WTC11 (cell line): ENCODE results near the gene IKZF2. TPM values are rescaled to one million over a fixed set of nuclear protein-coding genes. Genes with fewer than 3 reads are reported as not detected.
"Not testable (repeated sequence)": the region's sequence is repeated elsewhere in the genome, so short reads cannot be mapped to it uniquely, and the experiment has no call there.

Source experiments
- ATAC-seq: fragments of 200-7000 bp; cut with Tn5 transposase; 2 replicates; pipeline ENCODE4 v1.10.0; 2021; ENCODE audit warnings: mild to moderate bottlenecking, moderate library complexity
- CTCF ChIA-PET: fragments of 300-600 bp; sonication (Branson Sonifier 250); formaldehyde crosslinking; loops from one replicate; lab custom pipeline; 2021; ENCODE audit warnings: antibody characterized with exemption; lab: Charles Lee
- POLR2A ChIA-PET: fragments of 350-600 bp; sonication (Branson Sonifier 250); formaldehyde crosslinking; loops from one replicate; lab custom pipeline; 2021; ENCODE audit warnings: antibody characterized with exemption; lab: Charles Lee
- DNase-seq: peaks from one replicate; pipeline ENCODE4 v3.0.0; 2021; ENCODE audit warnings: low spot score
- H3K27ac Mint-ChIP-seq: 2 replicates; pipeline ENCODE4 v1.8.0; 2021; ENCODE audit warnings: mixed read lengths
- H3K27me3 Mint-ChIP-seq: 2 replicates; pipeline ENCODE4 v1.8.0; 2021; ENCODE audit warnings: low read depth, mild to moderate bottlenecking, moderate library complexity, mixed read lengths
- H3K36me3 Mint-ChIP-seq: 2 replicates; pipeline ENCODE4 v1.8.0; 2021; ENCODE audit warnings: mixed read lengths
- H3K4me1 Mint-ChIP-seq: 2 replicates; pipeline ENCODE4 v1.8.0; 2022; ENCODE audit warnings: mixed read lengths
- H3K4me3 Mint-ChIP-seq: 2 replicates; pipeline ENCODE4 v1.8.0; 2021; ENCODE audit warnings: mild to moderate bottlenecking, moderate library complexity, mixed read lengths
- H3K9me3 Mint-ChIP-seq: 2 replicates; pipeline ENCODE4 v1.8.0; 2021; ENCODE audit warnings: mixed read lengths
- AR ChIP-seq: fragments of 250-450 bp; sonication (Bioruptor Pico); IDR thresholded peaks from 2 replicates; pipeline ENCODE4 v1.9.0; 2021; ENCODE audit warnings: mild to moderate bottlenecking
- CREM ChIP-seq: sonication (generic); formaldehyde crosslinking; IDR thresholded peaks from 2 replicates; pipeline ENCODE4 v1.8.1; 2022; ENCODE audit warnings: mild to moderate bottlenecking, missing genetic modification reagents, moderate library complexity
- ELF4 ChIP-seq: sonication (generic); formaldehyde crosslinking; IDR thresholded peaks from 2 replicates; pipeline ENCODE4 v1.8.1; 2022; ENCODE audit warnings: low read depth, mild to moderate bottlenecking, moderate library complexity, missing genetic modification reagents
- ESRRA ChIP-seq: sonication (generic); formaldehyde crosslinking; IDR thresholded peaks from 2 replicates; pipeline ENCODE4 v1.8.1; 2022; ENCODE audit warnings: mild to moderate bottlenecking, missing genetic modification reagents, borderline replicate concordance
- FOXK1 ChIP-seq: sonication (generic); formaldehyde crosslinking; IDR thresholded peaks from 2 replicates; pipeline ENCODE4 v1.8.0; 2022; ENCODE audit warnings: mild to moderate bottlenecking, moderate library complexity, missing genetic modification reagents
- FOXP4 ChIP-seq: sonication (generic); formaldehyde crosslinking; IDR thresholded peaks from 2 replicates; pipeline ENCODE4 v1.8.0; 2022; ENCODE audit warnings: mild to moderate bottlenecking, missing genetic modification reagents
- IRF1 ChIP-seq: sonication (generic); formaldehyde crosslinking; IDR thresholded peaks from 2 replicates; pipeline ENCODE4 v1.8.0; 2023; ENCODE audit warnings: missing genetic modification reagents
- JAZF1 ChIP-seq: fragments of 250-450 bp; sonication (Bioruptor Pico); IDR thresholded peaks from 2 replicates; pipeline ENCODE4 v1.9.0; 2021; ENCODE audit warnings: moderate library complexity, mild to moderate bottlenecking, inconsistent platforms
- MYBL2 ChIP-seq: sonication (generic); formaldehyde crosslinking; IDR thresholded peaks from 2 replicates; pipeline ENCODE4 v1.8.1; 2023; ENCODE audit warnings: mild to moderate bottlenecking, moderate library complexity, missing genetic modification reagents
- NFATC4 ChIP-seq: fragments of 250-450 bp; sonication (Bioruptor Pico); IDR thresholded peaks from 2 replicates; pipeline ENCODE4 v1.9.0; 2021; ENCODE audit warnings: mild to moderate bottlenecking
- NFYB ChIP-seq: sonication (generic); formaldehyde crosslinking; conservative IDR thresholded peaks from 2 replicates; pipeline ENCODE4 v1.8.0; 2022; ENCODE audit warnings: low read depth, missing genetic modification reagents
- NR3C1 ChIP-seq: sonication (generic); formaldehyde crosslinking; conservative IDR thresholded peaks from 2 replicates; pipeline ENCODE4 v1.8.1; 2023; ENCODE audit warnings: low read depth, mild to moderate bottlenecking, missing genetic modification reagents
- PRRX2 ChIP-seq: fragments of 250-450 bp; sonication (Bioruptor Pico); IDR thresholded peaks from 2 replicates; pipeline ENCODE4 v1.8.0; 2021; ENCODE audit warnings: mild to moderate bottlenecking
- SMAD4 ChIP-seq: sonication (generic); formaldehyde crosslinking; IDR thresholded peaks from 2 replicates; pipeline ENCODE4 v1.8.0; 2022; ENCODE audit warnings: mild to moderate bottlenecking, missing genetic modification reagents
- USF1 ChIP-seq: sonication (generic); formaldehyde crosslinking; IDR thresholded peaks from 2 replicates; pipeline ENCODE4 v1.8.0; 2022; ENCODE audit warnings: mild to moderate bottlenecking, missing genetic modification reagents
- USF2 ChIP-seq: sonication (generic); formaldehyde crosslinking; IDR thresholded peaks from 2 replicates; pipeline ENCODE4 v1.8.1; 2023; ENCODE audit warnings: mild to moderate bottlenecking, missing genetic modification reagents, moderate library complexity
- ZNF138 ChIP-seq: sonication (generic); formaldehyde crosslinking; conservative IDR thresholded peaks from 2 replicates; pipeline ENCODE4 v1.8.1; 2022; ENCODE audit warnings: mild to moderate bottlenecking, moderate library complexity, missing genetic modification reagents
- ZNF317 ChIP-seq: sonication (generic); formaldehyde crosslinking; IDR thresholded peaks from 2 replicates; pipeline ENCODE4 v1.8.1; 2023; ENCODE audit warnings: low read depth, mild to moderate bottlenecking, moderate library complexity, missing genetic modification reagents, borderline replicate concordance
- ZNF396 ChIP-seq: fragments of 250-450 bp; sonication (Bioruptor Pico); IDR thresholded peaks from 2 replicates; pipeline ENCODE4 v1.8.0; 2021; ENCODE audit warnings: mild to moderate bottlenecking, moderate library complexity, borderline replicate concordance
- ZNF671 ChIP-seq: fragments of 250-450 bp; sonication (Bioruptor Pico); IDR thresholded peaks from 2 replicates; pipeline ENCODE4 v1.8.0; 2021; ENCODE audit warnings: mild to moderate bottlenecking
- total RNA-seq: library from RNA; stranded (reverse); gene quantifications from 3 replicates; pipeline ENCODE4 v1.2.3, GENCODE V29; 2021

IKZF2 gene
- total RNA-seq, 1 experiment from 2014 or later = 4.2 TPM

- no peaks in the 10 kb centered on the region; the same call in 1 of the 2 replicates for H3K4me1 Mint-ChIP-seq
- no peak overlapping the region for H3K4me3 Mint-ChIP-seq
- H3K9me3 Mint-ChIP-seq = no peaks in the 10 kb centered on the region
- ChIA-PET CTCF (no interaction called here), POLR2A (no interaction called here)
- H3K27ac Mint-ChIP-seq = no peak overlapping the region
- H3K36me3 Mint-ChIP-seq = no peaks in the 10 kb centered on the region
- no peak for ATAC-seq
- no peak for DNase-seq
- TF ChIP-seq NFYB (CRISPR knock-in tag) = no peak
- TF ChIP-seq NFATC4 (CRISPR knock-in tag) = no peak
- no peak for TF ChIP-seq MYBL2 (CRISPR knock-in tag)
- no peak for TF ChIP-seq AR (CRISPR knock-in tag)
- H3K27me3 Mint-ChIP-seq = no peaks in the 10 kb centered on the region
These were observed 118.8 kb downstream of the IKZF2 start for GRCh38 chr2:213032607-213033006.

GRCh38 chr2:213022987-213023386, 128.4 kb downstream of the IKZF2 start:
- Mint-ChIP-seq H3K4me1 (no peaks in the 10 kb centered on the region), H3K36me3 (no peaks in the 10 kb centered on the region), H3K27me3 (no peaks in the 10 kb centered on the region), H3K4me3 (no peak overlapping the region), H3K27ac (no peak overlapping the region), H3K9me3 (no peaks in the 10 kb centered on the region)
- POLR2A ChIA-PET = no interaction called here
- CTCF ChIA-PET = no interaction called here
- no peak for TF ChIP-seq CREM (CRISPR knock-in tag)
- no peak for TF ChIP-seq JAZF1 (CRISPR knock-in tag)
- DNase-seq (no peak), ATAC-seq (no peak)

- no peaks in the 10 kb centered on the region for H3K36me3 Mint-ChIP-seq
These were observed 129.2 kb downstream of the IKZF2 start for GRCh38 chr2:213021971-213022899.

GRCh38 chr2:213020913-213021312, 130.5 kb downstream of the IKZF2 start:
- CTCF ChIA-PET, POLR2A ChIA-PET, H3K9me3 Mint-ChIP-seq, H3K4me1 Mint-ChIP-seq, H3K4me3 Mint-ChIP-seq, H3K36me3 Mint-ChIP-seq, ATAC-seq, H3K27me3 Mint-ChIP-seq, DNase-seq, H3K27ac Mint-ChIP-seq: not testable (repeated sequence)

More at GRCh38 chr2:213021971-213022899, 129.2 kb downstream of the IKZF2 start:
- no peaks in the 10 kb centered on the region for H3K4me1 Mint-ChIP-seq
- no peaks in the 10 kb centered on the region for H3K27me3 Mint-ChIP-seq
- H3K9me3 Mint-ChIP-seq = no peaks in the 10 kb centered on the region
- no peak for DNase-seq
- H3K27ac Mint-ChIP-seq = 0 out of 2 replicates have a peak overlapping the region, but pooled peaks have one; percentile 1
- ChIA-PET POLR2A (no interaction called here), CTCF (no interaction called here)
- no peak overlapping the region for H3K4me3 Mint-ChIP-seq
- TF ChIP-seq ZNF396 (CRISPR knock-in tag) (no peak), NR3C1 (CRISPR knock-in tag) (no peak), SMAD4 (no peak), USF2 (no peak), ZNF138 (CRISPR knock-in tag) (no peak), FOXP4 (CRISPR knock-in tag) (no peak), PRRX2 (CRISPR knock-in tag) (no peak), MYBL2 (CRISPR knock-in tag) (no peak), CREM (CRISPR knock-in tag) (no peak), IRF1 (CRISPR knock-in tag) (no peak), FOXK1 (CRISPR knock-in tag) (no peak), USF1 (CRISPR knock-in tag) (no peak), ZNF671 (no peak), ESRRA (no peak), ZNF317 (CRISPR knock-in tag) (no peak), ELF4 (CRISPR knock-in tag) (no peak)
- peak; percentile 28; the same call in 1 of the 2 replicates for ATAC-seq
